HG03060 (cell line): ENCODE results near the gene DPF3.
"Not testable (repeated sequence)": the region's sequence is repeated elsewhere in the genome, so short reads cannot be mapped to it uniquely, and the experiment has no call there.

Experiments
- ATAC-seq: cut with Tn5 transposase; IDR thresholded peaks from one replicate; pipeline ENCODE4 v1.9.1; 2021; ENCODE audit warnings: low read depth, moderate number of reproducible peaks; ENCODE audit not compliant: unreplicated experiment

Gene DPF3

GRCh38 chr14:72779679-72780078, 114.2 kb downstream of the DPF3 start:
- no peak for ATAC-seq

- no peak for ATAC-seq
Measured at GRCh38 chr14:72777636-72778035, 116.3 kb downstream of the DPF3 start.

- ATAC-seq, result no peak
Measured at GRCh38 chr14:72776701-72777261, 117.1 kb downstream of the DPF3 start.

GRCh38 chr14:72775923-72776554, 117.9 kb downstream of the DPF3 start:
- ATAC-seq, result no peak

GRCh38 chr14:72774894-72775620, 118.8 kb downstream of the DPF3 start:
- no peak for ATAC-seq

GRCh38 chr14:72774141-72774540, 119.8 kb downstream of the DPF3 start:
- no peak for ATAC-seq

GRCh38 chr14:72771561-72771960, 122.3 kb downstream of the DPF3 start:
- ATAC-seq, result no peak

- no peak for ATAC-seq
Measured at GRCh38 chr14:72766296-72766695, 127.6 kb downstream of the DPF3 start.

- no peak for ATAC-seq
Measured at GRCh38 chr14:72763892-72764291, 130.0 kb downstream of the DPF3 start.

- ATAC-seq, result no peak
Measured at GRCh38 chr14:72759670-72760069, 134.2 kb downstream of the DPF3 start.

- no peak for ATAC-seq
Measured at GRCh38 chr14:72758993-72759392, 134.9 kb downstream of the DPF3 start.

GRCh38 chr14:72758420-72758819, 135.5 kb downstream of the DPF3 start:
- ATAC-seq, result no peak

GRCh38 chr14:72756967-72757366, 136.9 kb downstream of the DPF3 start:
- no peak for ATAC-seq

- no peak for ATAC-seq
Measured at GRCh38 chr14:72755766-72756165, 138.1 kb downstream of the DPF3 start.

- no peak for ATAC-seq
Measured at GRCh38 chr14:72754949-72755348, 139.0 kb downstream of the DPF3 start.

- no peak for ATAC-seq
Measured at GRCh38 chr14:72753879-72754400, 140.0 kb downstream of the DPF3 start.

- no peak for ATAC-seq
Measured at GRCh38 chr14:72753044-72753710, 140.7 kb downstream of the DPF3 start.

GRCh38 chr14:72752034-72752412, 141.9 kb downstream of the DPF3 start:
- ATAC-seq, result no peak

GRCh38 chr14:72751276-72752033, 142.4 kb downstream of the DPF3 start:
- ATAC-seq, result no peak

- not testable (repeated sequence) for ATAC-seq
Measured at GRCh38 chr14:72748921-72749320, 145.0 kb downstream of the DPF3 start.
